Measurements from ENCODE around the gene HOMER2. TPM values are rescaled to one million over a fixed set of nuclear protein-coding genes. Genes with fewer than 3 reads are reported as not detected.

Gene HOMER2
- total RNA-seq, 1 experiment from 2014 or later = 14.2 TPM

DNA sequence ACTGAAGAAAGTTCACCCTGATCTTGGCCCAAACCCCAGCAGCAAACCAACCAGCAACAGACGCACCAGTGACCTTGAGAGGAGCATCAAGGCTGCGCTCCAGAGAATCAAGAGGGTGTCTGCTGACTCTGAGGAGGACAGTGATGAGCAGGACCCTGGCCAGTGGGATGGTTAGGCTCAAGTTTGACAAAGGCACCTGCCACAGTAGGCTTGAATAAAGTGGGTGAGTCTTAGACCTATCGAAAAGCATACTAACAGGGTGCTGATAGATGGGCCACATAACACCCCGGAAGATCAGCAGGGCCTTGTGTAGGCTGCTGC lies 119.2 kb downstream of the HOMER2 start:
- Histone ChIP-seq H3T11ph (ENCODE audit: low read length) (no peak overlapping the region), H3K18ac (ENCODE audit: insufficient read length, low read depth, low read length) (no peak overlapping the region), H2AFZ (ENCODE audit: low read length) (no peak overlapping the region), H3K23ac (ENCODE audit: insufficient read length, low read depth, low read length) (no peak overlapping the region), H3K4ac (ENCODE audit: low read depth, low read length) (no peak overlapping the region), H3K9me3 (ENCODE audit: control insufficient read depth, low read depth, low read length) (no peaks in the 10 kb centered on the region), H3K9ac (ENCODE audit: extremely low read depth, insufficient read length, low read length) (no peak overlapping the region), H2BK120ac (ENCODE audit: low read depth, low read length, poor library complexity, severe bottlenecking) (no peak overlapping the region), H3K14ac (ENCODE audit: insufficient read depth, low read length) (no peak overlapping the region), H2AK5ac (ENCODE audit: insufficient read length, low read length) (no peak overlapping the region), H4K91ac (ENCODE audit: insufficient read length, low read depth, low read length) (no peak overlapping the region), H3K27me3 (ENCODE audit: insufficient read depth, low read length) (no peaks in the 10 kb centered on the region), H3K4me2 (ENCODE audit: insufficient read depth, insufficient read length, low read length) (no peak overlapping the region), H3K27ac (ENCODE audit: insufficient read length, low read depth, low read length) (no peak overlapping the region), H2BK15ac (ENCODE audit: low read depth, low read length) (no peak overlapping the region), H3K56ac (ENCODE audit: insufficient read length, low read depth, low read length) (no peak overlapping the region), H2BK12ac (ENCODE audit: insufficient read length, low read depth, low read length) (no peak overlapping the region), H4K5ac (ENCODE audit: insufficient read length, low read depth, low read length) (no peak overlapping the region), H4K20me1 (ENCODE audit: control insufficient read depth, insufficient read depth, insufficient read length) (no peaks in the 10 kb centered on the region), H2BK20ac (ENCODE audit: low read depth, low read length, poor library complexity, severe bottlenecking) (no peak overlapping the region), H3K4me1 (ENCODE audit: insufficient read depth, low read length) (no peaks in the 10 kb centered on the region), H4K8ac (replicated peaks; ENCODE audit: insufficient read length, low read depth, low read length) (no peak overlapping the region), H3K23me2 (ENCODE audit: insufficient read length, low read depth, low read length, poor library complexity, severe bottlenecking) (no peaks in the 10 kb centered on the region), H3K79me2 (ENCODE audit: insufficient read depth, low read length) (no peaks in the 10 kb centered on the region), H3K79me1 (ENCODE audit: insufficient read depth, low read depth, low read length, poor library complexity, severe bottlenecking) (no peaks in the 10 kb centered on the region), H2BK5ac (ENCODE audit: insufficient read length, low read length) (no peak overlapping the region)
- Mint-ChIP-seq H3K36me3 (ENCODE audit: insufficient read depth in 1 of 3, low read depth in 3 of 3) (peaks cover 17 to 54% (median 32%) of the 10 kb centered on the region in 3 experiments; a peak in 6 of 7 replicates), H3K4me1 (no peaks in the 10 kb centered on the region), H3K27me3 (ENCODE audit: low read depth) (no peaks in the 10 kb centered on the region), H3K9me3 (no peaks in the 10 kb centered on the region), H3K27ac (no peak overlapping the region; a peak in 1 of 7 replicates), H3K4me3 (no peak overlapping the region)
- WGBS (ENCODE audit: extremely low coverage, insufficient read length, low lambda C conversion rate) = no CpG with 5 or more reads among the region's 4 CpGs
- TF ChIP-seq, protein P1, sequence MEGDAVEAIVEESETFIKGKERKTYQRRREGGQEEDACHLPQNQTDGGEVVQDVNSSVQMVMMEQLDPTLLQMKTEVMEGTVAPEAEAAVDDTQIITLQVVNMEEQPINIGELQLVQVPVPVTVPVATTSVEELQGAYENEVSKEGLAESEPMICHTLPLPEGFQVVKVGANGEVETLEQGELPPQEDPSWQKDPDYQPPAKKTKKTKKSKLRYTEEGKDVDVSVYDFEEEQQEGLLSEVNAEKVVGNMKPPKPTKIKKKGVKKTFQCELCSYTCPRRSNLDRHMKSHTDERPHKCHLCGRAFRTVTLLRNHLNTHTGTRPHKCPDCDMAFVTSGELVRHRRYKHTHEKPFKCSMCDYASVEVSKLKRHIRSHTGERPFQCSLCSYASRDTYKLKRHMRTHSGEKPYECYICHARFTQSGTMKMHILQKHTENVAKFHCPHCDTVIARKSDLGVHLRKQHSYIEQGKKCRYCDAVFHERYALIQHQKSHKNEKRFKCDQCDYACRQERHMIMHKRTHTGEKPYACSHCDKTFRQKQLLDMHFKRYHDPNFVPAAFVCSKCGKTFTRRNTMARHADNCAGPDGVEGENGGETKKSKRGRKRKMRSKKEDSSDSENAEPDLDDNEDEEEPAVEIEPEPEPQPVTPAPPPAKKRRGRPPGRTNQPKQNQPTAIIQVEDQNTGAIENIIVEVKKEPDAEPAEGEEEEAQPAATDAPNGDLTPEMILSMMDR (conservative IDR thresholded peaks at IDR 0.05) = no peak
- DNase-seq = no peak

Data from H9 (cell line).